Subcutaneous adipose tissue (tissue), 4 donors: Measurements from ENCODE around the gene THSD4. TPM values are rescaled to one million over a fixed set of nuclear protein-coding genes. Genes with fewer than 3 reads are reported as not detected.

Experiments
- CTCF ChIP-seq: fragments of 450-650 bp; IDR thresholded peaks from one replicate; pipeline ENCODE4 v1.5.1; 2016; ENCODE audit warnings: low read depth, mild to moderate bottlenecking, control low read depth, antibody characterized with exemption, moderate library complexity
- total RNA-seq, 4 donors: library from RNA; depleted of rRNA; stranded (reverse); fragments of >200 nt; gene quantifications; one replicate each; pipeline ENCODE4 v1.1.0, GENCODE V29; 2016

THSD4 gene
- total RNA-seq, 4 donors from 2014 or later = 0.17 to 0.94 (median 0.63) TPM

GRCh38 chr15:71526060-71526820, 411.0 kb downstream of the THSD4 start:
- TF ChIP-seq CTCF = no peak

- TF ChIP-seq CTCF = no peak
Observed at GRCh38 chr15:71529361-71529760, 414.1 kb downstream of the THSD4 start.

GRCh38 chr15:71530116-71530515, 414.8 kb downstream of the THSD4 start:
- no peak for TF ChIP-seq CTCF

GRCh38 chr15:71532994-71533393, 417.7 kb downstream of the THSD4 start:
- TF ChIP-seq CTCF = no peak

GRCh38 chr15:71538181-71538580, 422.9 kb downstream of the THSD4 start:
- no peak for TF ChIP-seq CTCF

GRCh38 chr15:71541746-71542145, 426.5 kb downstream of the THSD4 start:
- no peak for TF ChIP-seq CTCF

GRCh38 chr15:71542836-71543235, 427.6 kb downstream of the THSD4 start:
- no peak for TF ChIP-seq CTCF
